Calu3 (cell line): ENCODE data around the gene ASTN2. TPM values are rescaled to one million over a fixed set of nuclear protein-coding genes. Genes with fewer than 3 reads are reported as not detected.

Experiments used
- BruUV-seq: library from RNA; stranded (reverse); fragments of 400-500 nt; replicated peaks from 2 replicates; lab custom pipeline; 2021; lab: Mats Ljungman, UMichigan
- CTCF ChIA-PET: fragments of 300-600 bp; sonication (Branson Sonifier 250); formaldehyde crosslinking; loops from one replicate; lab custom pipeline; 2022; ENCODE audit warnings: antibody characterized with exemption; lab: Charles Lee
- DNase-seq: peaks from one replicate; pipeline ENCODE4 v3.0.0; 2022
- H3K27ac Mint-ChIP-seq: one replicate; pipeline ENCODE4 v1.8.0; 2022; ENCODE audit warnings: mixed read lengths; ENCODE audit not compliant: unreplicated experiment
- H3K27me3 Mint-ChIP-seq: one replicate; pipeline ENCODE4 v1.8.0; 2022; ENCODE audit warnings: mixed read lengths; ENCODE audit not compliant: unreplicated experiment
- H3K36me3 Mint-ChIP-seq: one replicate; pipeline ENCODE4 v1.8.0; 2022; ENCODE audit warnings: mild to moderate bottlenecking, moderate library complexity, mixed read lengths; ENCODE audit not compliant: insufficient read depth, unreplicated experiment
- H3K4me1 Mint-ChIP-seq: one replicate; pipeline ENCODE4 v1.8.0; 2022; ENCODE audit warnings: mild to moderate bottlenecking, low read depth, mixed read lengths; ENCODE audit not compliant: unreplicated experiment
- H3K4me3 Mint-ChIP-seq: one replicate; pipeline ENCODE4 v1.8.0; 2022; ENCODE audit warnings: mild to moderate bottlenecking, low read depth, moderate library complexity, mixed read lengths; ENCODE audit not compliant: unreplicated experiment
- H3K9me3 Mint-ChIP-seq: one replicate; pipeline ENCODE4 v1.8.0; 2022; ENCODE audit warnings: low read depth, mixed read lengths; ENCODE audit not compliant: unreplicated experiment
- intact Hi-C: fragments of 100-400 bp; cut with micrococcal nuclease; formaldehyde crosslinking; loops from one replicate; pipeline ENCODE4 v1.10.0; 2022; ENCODE audit not compliant: unreplicated experiment
- total RNA-seq: library from RNA; stranded (reverse); gene quantifications from 2 replicates; pipeline ENCODE4 v1.2.3, GENCODE V29; 2022
- TF ChIP-seq, protein P1 (sequence below): fragments of 200-600 bp; IDR thresholded peaks from one replicate; pipeline ENCODE4 v1.8.0; 2022; ENCODE audit warnings: antibody characterized with exemption; ENCODE audit not compliant: unreplicated experiment

ASTN2 gene
- total RNA-seq, 1 experiment from 2014 or later = 1.7 TPM

DNA sequence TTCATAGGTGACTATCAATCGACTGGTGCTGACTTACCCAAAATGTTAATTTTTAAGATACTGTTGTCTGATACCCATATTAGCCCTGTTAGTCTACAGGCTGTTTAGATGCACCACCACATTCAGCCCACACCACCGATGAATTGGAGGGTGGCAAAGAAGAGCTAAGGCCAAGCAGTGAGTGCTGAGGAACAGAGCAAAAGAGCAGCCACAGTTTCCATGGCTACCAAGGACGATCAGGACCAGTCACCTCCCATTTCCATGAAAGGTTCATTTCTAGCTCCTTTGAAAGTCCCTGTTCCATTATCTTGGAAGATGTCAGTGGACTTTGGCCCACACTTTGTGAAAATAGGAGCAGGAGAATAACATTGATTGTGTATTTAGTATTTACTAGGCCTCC lies 364.9 kb downstream of the ASTN2 start:
- DNase-seq = no peak
- Mint-ChIP-seq H3K4me3 (no peak overlapping the region), H3K4me1 (no peaks in the 10 kb centered on the region), H3K27ac (no peak overlapping the region), H3K9me3 (peaks cover 3% of the 10 kb centered on the region), H3K27me3 (no peaks in the 10 kb centered on the region), H3K36me3 (no peaks in the 10 kb centered on the region)
- TF ChIP-seq, protein P1, sequence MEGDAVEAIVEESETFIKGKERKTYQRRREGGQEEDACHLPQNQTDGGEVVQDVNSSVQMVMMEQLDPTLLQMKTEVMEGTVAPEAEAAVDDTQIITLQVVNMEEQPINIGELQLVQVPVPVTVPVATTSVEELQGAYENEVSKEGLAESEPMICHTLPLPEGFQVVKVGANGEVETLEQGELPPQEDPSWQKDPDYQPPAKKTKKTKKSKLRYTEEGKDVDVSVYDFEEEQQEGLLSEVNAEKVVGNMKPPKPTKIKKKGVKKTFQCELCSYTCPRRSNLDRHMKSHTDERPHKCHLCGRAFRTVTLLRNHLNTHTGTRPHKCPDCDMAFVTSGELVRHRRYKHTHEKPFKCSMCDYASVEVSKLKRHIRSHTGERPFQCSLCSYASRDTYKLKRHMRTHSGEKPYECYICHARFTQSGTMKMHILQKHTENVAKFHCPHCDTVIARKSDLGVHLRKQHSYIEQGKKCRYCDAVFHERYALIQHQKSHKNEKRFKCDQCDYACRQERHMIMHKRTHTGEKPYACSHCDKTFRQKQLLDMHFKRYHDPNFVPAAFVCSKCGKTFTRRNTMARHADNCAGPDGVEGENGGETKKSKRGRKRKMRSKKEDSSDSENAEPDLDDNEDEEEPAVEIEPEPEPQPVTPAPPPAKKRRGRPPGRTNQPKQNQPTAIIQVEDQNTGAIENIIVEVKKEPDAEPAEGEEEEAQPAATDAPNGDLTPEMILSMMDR = no peak
- intact Hi-C loops = no loop called here
- no TSS peak for BruUV-seq
- CTCF ChIA-PET = no interaction called here

DNA sequence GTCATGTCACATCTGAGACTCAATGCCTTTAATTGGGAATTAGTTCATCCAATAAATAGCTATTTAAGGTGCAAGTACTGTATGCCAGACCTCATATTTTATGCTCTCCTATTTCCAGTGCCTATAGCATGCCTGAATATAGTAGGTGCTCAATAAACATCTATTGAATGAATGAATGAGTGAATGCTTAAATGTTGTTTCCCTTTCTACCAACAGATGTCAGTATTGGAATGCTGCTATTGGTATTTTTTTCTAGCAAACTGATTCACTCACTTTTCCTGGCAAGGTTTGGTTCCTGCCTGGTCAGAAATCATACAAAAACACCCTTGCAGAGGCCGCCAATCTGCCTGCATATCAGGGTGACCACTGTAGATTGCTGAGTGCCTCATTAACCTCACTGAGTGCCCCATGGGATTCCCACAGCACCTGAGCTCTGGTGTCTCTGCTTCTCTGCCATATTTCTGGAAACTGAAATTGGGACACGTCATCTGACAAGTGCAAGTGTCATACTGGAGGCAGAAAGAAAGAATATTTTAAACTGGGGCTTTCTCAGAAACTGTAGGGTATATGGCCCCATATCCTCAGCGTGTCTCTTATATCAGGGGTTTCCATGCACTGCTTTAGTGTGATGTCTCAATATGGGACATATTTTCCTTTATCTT lies 368.1 kb downstream of the ASTN2 start:
- no peak overlapping the region for H3K27ac Mint-ChIP-seq
- H3K4me3 Mint-ChIP-seq = no peak overlapping the region
- no peaks in the 10 kb centered on the region for H3K36me3 Mint-ChIP-seq
- DNase-seq = no peak
- CTCF ChIA-PET = no interaction called here
- intact Hi-C loops = no loop called here
- no peaks in the 10 kb centered on the region for H3K27me3 Mint-ChIP-seq
- no TSS peak for BruUV-seq
- no peaks in the 10 kb centered on the region for H3K4me1 Mint-ChIP-seq
- TF ChIP-seq, protein P1 = no peak
- peaks cover 4% of the 10 kb centered on the region for H3K9me3 Mint-ChIP-seq

DNA sequence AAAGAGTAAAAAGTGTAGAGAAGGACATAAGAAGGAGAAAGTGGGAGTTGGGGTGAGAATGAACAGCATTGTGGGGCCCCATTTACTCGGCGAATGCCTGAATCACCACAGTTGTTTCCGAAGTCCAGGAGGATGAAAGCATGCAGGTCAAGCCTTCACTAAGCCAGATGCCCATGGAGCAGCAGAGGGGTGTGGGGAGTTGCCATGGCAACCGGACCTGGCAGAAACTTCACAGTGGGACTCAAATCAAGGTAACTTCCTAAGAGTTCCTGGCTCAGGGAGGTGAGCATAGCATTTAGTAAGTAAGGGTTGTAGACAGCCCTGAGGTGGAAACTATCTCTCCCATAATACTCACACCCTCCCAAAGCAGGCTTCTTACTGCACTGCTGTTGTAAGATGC lies 370.6 kb downstream of the ASTN2 start:
- intact Hi-C loops = no loop called here
- TF ChIP-seq, protein P1 = no peak
- no TSS peak for BruUV-seq
- no peak overlapping the region for H3K4me3 Mint-ChIP-seq
- no peaks in the 10 kb centered on the region for H3K36me3 Mint-ChIP-seq
- DNase-seq = no peak
- H3K9me3 Mint-ChIP-seq = peaks cover 6% of the 10 kb centered on the region
- H3K27ac Mint-ChIP-seq = no peak overlapping the region
- CTCF ChIA-PET = no interaction called here
- no peaks in the 10 kb centered on the region for H3K4me1 Mint-ChIP-seq
- H3K27me3 Mint-ChIP-seq = no peaks in the 10 kb centered on the region

DNA sequence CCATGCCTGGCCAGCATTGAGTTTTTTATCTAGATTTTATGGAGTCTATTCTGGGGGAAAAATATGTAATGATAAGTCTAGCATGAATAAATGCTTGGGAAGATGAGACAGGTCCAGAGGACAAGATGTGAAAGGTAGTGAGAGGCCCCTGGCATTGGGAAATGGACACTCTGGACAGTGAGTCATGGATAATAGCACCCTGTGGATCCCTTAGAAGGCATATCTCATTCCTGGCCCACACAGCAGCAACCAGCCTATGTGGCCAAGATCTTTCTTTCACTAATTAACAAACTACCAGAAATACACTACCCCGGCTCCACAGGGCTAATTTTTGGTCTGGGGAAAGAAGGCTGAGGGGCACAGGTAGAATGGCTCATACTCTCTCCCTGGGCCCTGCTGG lies 371.7 kb downstream of the ASTN2 start:
- intact Hi-C loops = no loop called here

More for the DNA sequence above, 371.7 kb downstream of the ASTN2 start:
- H3K36me3 Mint-ChIP-seq = no peaks in the 10 kb centered on the region
- H3K27ac Mint-ChIP-seq = no peak overlapping the region
- peaks cover 6% of the 10 kb centered on the region for H3K9me3 Mint-ChIP-seq
- CTCF ChIA-PET = no interaction called here
- BruUV-seq = no TSS peak
- H3K27me3 Mint-ChIP-seq = no peaks in the 10 kb centered on the region
- no peak overlapping the region for H3K4me3 Mint-ChIP-seq
- TF ChIP-seq, protein P1 = no peak
- H3K4me1 Mint-ChIP-seq = no peaks in the 10 kb centered on the region
- no peak for DNase-seq
